Type B pancreatic cell (in vitro differentiated cells): ENCODE data around the gene MAP4K5. TPM values are rescaled to one million over a fixed set of nuclear protein-coding genes. Genes with fewer than 3 reads are reported as not detected.

Source experiments
- DNase-seq: peaks from one replicate; pipeline ENCODE4 v3.0.0; 2021; ENCODE audit warnings: mixed read lengths; ENCODE audit not compliant: unreplicated experiment; ENCODE audit errors: extremely low spot score
- H3K27ac Mint-ChIP-seq: 2 replicates; pipeline ENCODE4 v1.8.0; 2021; ENCODE audit warnings: mild to moderate bottlenecking, mixed read lengths
- H3K27me3 Mint-ChIP-seq: 2 replicates; pipeline ENCODE4 v1.8.0; 2021; ENCODE audit warnings: mixed read lengths
- H3K36me3 Mint-ChIP-seq: 2 replicates; pipeline ENCODE4 v1.8.0; 2021; ENCODE audit warnings: mixed read lengths
- H3K4me1 Mint-ChIP-seq: one replicate; pipeline ENCODE4 v1.8.0; 2021; ENCODE audit warnings: mixed read lengths; ENCODE audit not compliant: unreplicated experiment
- H3K4me3 Mint-ChIP-seq: 2 replicates; pipeline ENCODE4 v1.8.0; 2021; ENCODE audit warnings: mild to moderate bottlenecking, mixed read lengths
- H3K9me3 Mint-ChIP-seq: 2 replicates; pipeline ENCODE4 v1.8.0; 2021; ENCODE audit warnings: mixed read lengths
- CTCF ChIP-seq: fragments of 200-600 bp; sonication (generic); conservative IDR thresholded peaks from 2 replicates; pipeline ENCODE4 v1.5.0; 2021; ENCODE audit warnings: antibody characterized with exemption, mild to moderate bottlenecking
- total RNA-seq: library from RNA; stranded (reverse); gene quantifications from 2 replicates; pipeline ENCODE4 v1.2.1, GENCODE V29; 2021; ENCODE audit warnings: low replicate concordance

Gene MAP4K5
- total RNA-seq, 1 donor from 2014 or later: 58.4 TPM

DNA sequence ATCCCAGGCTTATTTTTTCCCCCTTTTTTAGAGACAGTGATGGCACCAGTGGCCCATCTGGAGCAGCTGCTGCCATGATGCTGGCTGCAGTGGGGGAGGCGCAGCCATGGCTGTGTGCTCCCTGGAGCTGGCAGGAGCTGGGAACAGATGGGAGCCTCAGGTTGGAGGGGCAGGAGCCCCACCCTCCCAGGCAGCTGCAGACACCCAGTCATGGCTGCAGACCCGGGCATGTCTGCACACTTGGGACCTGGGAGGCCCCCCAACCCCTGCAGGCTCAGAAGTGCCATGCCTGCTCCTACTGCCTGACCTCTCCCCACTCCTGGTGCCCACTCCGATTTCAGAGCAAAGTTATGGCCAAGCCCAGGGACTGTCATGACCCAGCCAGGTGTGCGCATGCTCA, 160.8 kb downstream of the MAP4K5 start:
- Mint-ChIP-seq H3K27ac (no peak overlapping the region), H3K4me1 (no peaks in the 10 kb centered on the region), H3K36me3 (no peaks in the 10 kb centered on the region), H3K27me3 (no peaks in the 10 kb centered on the region), H3K4me3 (no peak overlapping the region), H3K9me3 (no peaks in the 10 kb centered on the region)
- no peak for DNase-seq
- TF ChIP-seq CTCF: no peak

Other genes with a start within 250 kb of the MAP4K5 start
- gene L2HGDH, start 220.3 kb downstream of the MAP4K5 start, total RNA-seq: 10.8 and 13.3 TPM in 2 replicates
- gene DMAC2L, start 220.2 kb downstream of the MAP4K5 start, total RNA-seq: 13.9 and 15.6 TPM in 2 replicates
- 1.5 and 3.4 TPM in 2 replicates for gene CDKL1, start 135.7 kb downstream of the MAP4K5 start, total RNA-seq
- 5.7 and 7.3 TPM in 2 replicates for gene ATL1, start 27.6 kb upstream of the MAP4K5 start, total RNA-seq
- gene SAV1, start 135.7 kb upstream of the MAP4K5 start, total RNA-seq: 16.9 and 25.6 TPM in 2 replicates